LNCaP clone FGC (cell line): Measurements from ENCODE around the gene PNPLA2.
A peak's percentile ranks its signal among the peaks of the same experiment; 100 is the strongest.

Source experiments
- DNase-seq: peaks from one replicate; pipeline ENCODE4 v3.0.0-alpha.2; 2011; ENCODE audit warnings: low read depth
- H3K4me3 ChIP-seq: 2 replicates; pipeline ENCODE4 v1.5.1; 2011; ENCODE audit warnings: mild to moderate bottlenecking, low read depth, low read length, control low read depth
- CTCF ChIP-seq: IDR thresholded peaks from 2 replicates; pipeline ENCODE4 v1.5.1; 2012; ENCODE audit warnings: mild to moderate bottlenecking; ENCODE audit not compliant: control insufficient read depth, insufficient read depth; ENCODE audit errors: extremely low read depth

Gene PNPLA2

GRCh38 chr11:821512-822371, 3.0 kb downstream of the PNPLA2 start:
- TF ChIP-seq CTCF, result no peak
- H3K4me3 ChIP-seq, result no peak overlapping the region
- DNase-seq, result no peak

GRCh38 chr11:823441-824291, 5.0 kb downstream of the PNPLA2 start:
- peak overlapping the region; percentile 37 for H3K4me3 ChIP-seq
- no peak for DNase-seq
- TF ChIP-seq CTCF, result no peak

- peak overlapping the region; percentile 37 for H3K4me3 ChIP-seq
- peak; percentile 49 for TF ChIP-seq CTCF
- DNase-seq, result no peak
Observed at GRCh38 chr11:824292-824880, 5.7 kb downstream of the PNPLA2 start.

- DNase-seq, result no peak
- peak overlapping the region; percentile 37 for H3K4me3 ChIP-seq
- TF ChIP-seq CTCF, result no peak
Observed at GRCh38 chr11:824942-825341, 6.2 kb downstream of the PNPLA2 start.

GRCh38 chr11:825366-826226, 6.9 kb downstream of the PNPLA2 start:
- no peak for TF ChIP-seq CTCF
- DNase-seq, result no peak
- peak overlapping the region; percentile 61 for H3K4me3 ChIP-seq

- TF ChIP-seq CTCF, result no peak
- no peak for DNase-seq
- peak overlapping the region; percentile 61 for H3K4me3 ChIP-seq
Observed at GRCh38 chr11:826227-826621, 7.5 kb downstream of the PNPLA2 start.
